Spinal cord (tissue), 10 donors: ENCODE data around the gene RUNX1. TPM values are rescaled to one million over a fixed set of nuclear protein-coding genes. Genes with fewer than 3 reads are reported as not detected.
A peak's percentile ranks its signal among the peaks of the same experiment; 100 is the strongest.

Experiments
- DNase-seq, 6 donors: peaks; one replicate each; pipeline versions ENCODE4 v3.0.0 to v3.0.0-alpha.2; 2013 to 2015; ENCODE audit warnings: low spot score in 6 of 6, low read depth in 4 of 6
- H3K27ac ChIP-seq: one replicate; pipeline ENCODE4 v1.5.1; 2013; ENCODE audit warnings: low read depth, low read length, control low read depth
- H3K27me3 ChIP-seq: one replicate; pipeline ENCODE4 v1.6.1; 2013; ENCODE audit warnings: low read length; ENCODE audit not compliant: control insufficient read depth, insufficient read depth
- H3K36me3 ChIP-seq: one replicate; pipeline ENCODE4 v1.6.1; 2013; ENCODE audit warnings: low read length; ENCODE audit not compliant: control insufficient read depth, insufficient read depth
- H3K4me1 ChIP-seq: one replicate; pipeline ENCODE4 v1.6.1; 2013; ENCODE audit warnings: low read length; ENCODE audit not compliant: control insufficient read depth, insufficient read depth
- H3K4me3 ChIP-seq: one replicate; pipeline ENCODE4 v1.5.1; 2013; ENCODE audit warnings: low read depth, low read length, control low read depth
- H3K9me3 ChIP-seq: one replicate; pipeline ENCODE4 v1.6.1; 2013; ENCODE audit warnings: low read length; ENCODE audit not compliant: control insufficient read depth, insufficient read depth
- WGBS: methylation state at CpG from one replicate; pipeline ENCODE4 v1.1.5; 2013; ENCODE audit warnings: missing lambda C conversion rate; ENCODE audit not compliant: insufficient coverage; 5-methylcytosine and 5-hydroxymethylcytosine counted together
- polyA plus RNA-seq, 2 donors: library from polyadenylated mRNA; unstranded; fragments of 120-200 nt; gene quantifications; one replicate each; pipeline ENCODE4 v1.2.1, GENCODE V29; 2013; ENCODE audit not compliant: insufficient read length in 2 of 2
- total RNA-seq, 2 donors: library from RNA; depleted of rRNA in 1 of 2; stranded (reverse); fragments of 120-200 nt in 1 of 2; fragments of >200 nt in 1 of 2; gene quantifications; one replicate each; pipeline versions ENCODE4 v1.2.3 to v1.2.4, GENCODE V29; 2013 to 2014
- donor health status: healthy.

The RUNX1 gene
- total and polyA plus RNA-seq, 4 donors = 2.1 to 7.1 (median 3.2) TPM

GRCh38 chr21:34890724-34891612 is 158.1 kb downstream of the RUNX1 start:
- H3K4me3 ChIP-seq = peak overlapping the region; percentile 16
- peak in 2 of 6 donors; percentile 35 to 66 for DNase-seq
- peak overlapping the region; percentile 58 for H3K27ac ChIP-seq
- peaks cover 85% of the 10 kb centered on the region for H3K27me3 ChIP-seq
- 2% methylated on average over 46 of the region's 60 CpGs for WGBS
- H3K9me3 ChIP-seq = no peaks in the 10 kb centered on the region
- H3K36me3 ChIP-seq = no peaks in the 10 kb centered on the region
- peaks cover 38% of the 10 kb centered on the region for H3K4me1 ChIP-seq

GRCh38 chr21:34890470-34890723 is 158.7 kb downstream of the RUNX1 start:
- Histone ChIP-seq H3K36me3 (no peaks in the 10 kb centered on the region), H3K27me3 (peaks cover 87% of the 10 kb centered on the region), H3K9me3 (no peaks in the 10 kb centered on the region), H3K27ac (no peak overlapping the region), H3K4me3 (peak overlapping the region; percentile 16), H3K4me1 (peaks cover 40% of the 10 kb centered on the region)
- no peak for DNase-seq
- WGBS = 6% methylated on average over 14 of the region's 14 CpGs

GRCh38 chr21:34889676-34890469 is 159.2 kb downstream of the RUNX1 start:
- Histone ChIP-seq H3K36me3 (no peaks in the 10 kb centered on the region), H3K9me3 (no peaks in the 10 kb centered on the region), H3K27me3 (peaks cover 87% of the 10 kb centered on the region), H3K4me3 (peak overlapping the region; percentile 40), H3K27ac (peak overlapping the region; percentile 47), H3K4me1 (peaks cover 40% of the 10 kb centered on the region)
- DNase-seq = peak in 2 of 6 donors; percentile 73 to 83
- WGBS = under 1% methylated on average over 98 of the region's 98 CpGs

- H3K9me3 ChIP-seq = no peaks in the 10 kb centered on the region
- under 1% methylated on average over 45 of the region's 45 CpGs for WGBS
- H3K27me3 ChIP-seq = peaks cover 87% of the 10 kb centered on the region
- H3K36me3 ChIP-seq = no peaks in the 10 kb centered on the region
- peak overlapping the region; percentile 53 for H3K4me3 ChIP-seq
- H3K27ac ChIP-seq = peak overlapping the region; percentile 64
- peak in 2 of 6 donors; percentile 68 to 77 for DNase-seq
- peaks cover 40% of the 10 kb centered on the region for H3K4me1 ChIP-seq
Observed at GRCh38 chr21:34889320-34889675, 159.8 kb downstream of the RUNX1 start.

- H3K27me3 ChIP-seq = peaks cover 87% of the 10 kb centered on the region
- under 1% methylated on average over 96 of the region's 96 CpGs for WGBS
- H3K27ac ChIP-seq = peak overlapping the region; percentile 64
- peaks cover 40% of the 10 kb centered on the region for H3K4me1 ChIP-seq
- no peaks in the 10 kb centered on the region for H3K9me3 ChIP-seq
- H3K36me3 ChIP-seq = no peaks in the 10 kb centered on the region
- H3K4me3 ChIP-seq = peak overlapping the region; percentile 53
- DNase-seq = peak in 3 of 6 donors; percentile 61 to 93 (median 89)
Observed at GRCh38 chr21:34888569-34889319, 160.4 kb downstream of the RUNX1 start.

GRCh38 chr21:34887725-34888568 is 161.2 kb downstream of the RUNX1 start:
- Histone ChIP-seq H3K4me1 (peaks cover 40% of the 10 kb centered on the region), H3K36me3 (no peaks in the 10 kb centered on the region), H3K27me3 (peaks cover 82% of the 10 kb centered on the region), H3K9me3 (no peaks in the 10 kb centered on the region), H3K4me3 (peak overlapping the region; percentile 48), H3K27ac (peak overlapping the region; percentile 33)
- DNase-seq = peak in 2 of 6 donors; percentile 39 to 53
- WGBS = under 1% methylated on average over 28 of the region's 40 CpGs

GRCh38 chr21:34887105-34887442 is 162.0 kb downstream of the RUNX1 start:
- H3K4me1 ChIP-seq = peaks cover 40% of the 10 kb centered on the region
- H3K9me3 ChIP-seq = no peaks in the 10 kb centered on the region
- no peak overlapping the region for H3K27ac ChIP-seq
- peak overlapping the region; percentile 33 for H3K4me3 ChIP-seq
- WGBS = 0% methylated on average over 3 of the region's 15 CpGs
- peak in 1 of 6 donors; percentile 16 for DNase-seq
- no peaks in the 10 kb centered on the region for H3K36me3 ChIP-seq
- peaks cover 74% of the 10 kb centered on the region for H3K27me3 ChIP-seq

- Histone ChIP-seq H3K27me3 (peaks cover 68% of the 10 kb centered on the region), H3K27ac (no peak overlapping the region), H3K36me3 (no peaks in the 10 kb centered on the region), H3K9me3 (no peaks in the 10 kb centered on the region), H3K4me3 (peak overlapping the region; percentile 33), H3K4me1 (peaks cover 40% of the 10 kb centered on the region)
- peak in 2 of 6 donors; percentile 51 to 58 for DNase-seq
- WGBS = under 1% methylated on average over 53 of the region's 56 CpGs
Observed at GRCh38 chr21:34886240-34887104, 162.6 kb downstream of the RUNX1 start.
